ENCODE results near the gene SLC25A13.
"Not testable (repeated sequence)": the region's sequence is repeated elsewhere in the genome, so short reads cannot be mapped to it uniquely, and the experiment has no call there.

The SLC25A13 gene

DNA sequence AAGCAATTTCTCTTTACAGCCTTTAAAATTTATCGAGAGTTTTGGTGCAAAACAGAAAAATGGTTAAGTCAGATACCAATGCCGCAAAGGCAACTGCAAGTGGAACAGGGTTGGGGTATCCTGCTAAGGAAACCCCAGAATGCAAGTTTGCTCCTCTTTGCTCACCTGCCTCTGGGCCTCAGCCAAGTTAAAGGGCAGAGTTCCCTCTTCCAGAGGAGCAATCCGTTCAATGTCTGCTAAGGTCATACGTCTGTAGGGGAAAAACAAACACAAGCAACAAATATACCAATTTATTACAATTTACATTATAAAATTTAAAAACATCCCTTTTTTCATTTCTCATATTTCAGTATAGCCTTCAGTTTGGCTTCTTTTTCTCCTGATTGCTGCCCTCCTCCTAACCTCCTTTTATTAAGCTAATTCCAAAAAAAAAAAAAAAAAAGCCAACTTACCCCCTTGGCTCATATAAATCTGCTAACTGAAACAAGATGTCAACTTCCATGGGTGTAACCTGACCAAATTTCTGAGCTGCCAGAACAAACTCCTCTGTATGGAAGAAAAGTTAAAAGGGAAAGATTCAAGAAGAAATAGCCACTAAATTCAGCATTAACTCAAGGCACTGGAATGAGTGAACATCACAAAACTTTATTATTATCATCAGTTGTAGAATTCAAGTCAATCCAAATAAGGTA is 132.6 kb downstream of the SLC25A13 start:
- no peak for DNase-seq

DNA sequence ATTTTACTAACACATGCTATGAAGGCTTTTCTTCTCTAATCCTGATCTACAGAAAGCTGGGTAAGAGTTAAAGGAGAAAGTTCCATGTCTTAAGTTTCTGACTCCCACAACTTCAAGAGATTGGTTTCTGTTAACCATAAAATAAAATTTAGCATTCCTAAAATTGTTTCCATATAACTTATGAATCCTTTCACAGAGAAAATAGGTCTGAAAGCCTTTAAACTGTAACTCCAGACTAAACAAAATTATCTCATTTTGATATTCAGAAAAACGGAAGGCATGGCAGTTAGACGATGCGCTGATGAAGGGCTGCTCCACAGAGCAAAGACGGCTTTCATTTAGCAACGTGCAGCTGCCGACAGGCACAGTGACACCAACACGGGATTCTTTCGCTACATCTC is 133.3 kb downstream of the SLC25A13 start:
- DNase-seq, result no peak

DNA sequence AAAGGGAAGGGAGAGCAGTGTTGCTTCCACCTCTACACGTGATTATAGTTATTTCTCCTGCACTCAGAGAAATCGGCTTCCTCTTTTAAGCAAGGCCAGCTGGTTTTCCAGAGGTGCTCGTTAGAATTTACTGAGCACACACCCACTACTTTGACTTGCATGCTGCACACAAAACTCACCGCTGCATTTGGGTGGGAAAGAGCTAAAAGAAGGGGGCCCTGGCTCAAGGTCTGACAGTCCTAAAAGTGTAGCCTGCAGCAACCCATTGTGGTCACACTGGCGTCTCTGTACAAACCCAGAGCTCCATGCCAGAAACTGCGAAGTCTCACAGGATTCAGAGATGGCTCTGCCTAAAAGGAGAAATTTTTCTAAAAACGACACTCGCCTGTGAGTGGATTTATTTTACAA is 133.7 kb downstream of the SLC25A13 start:
- peak; percentile 69 for DNase-seq

DNA sequence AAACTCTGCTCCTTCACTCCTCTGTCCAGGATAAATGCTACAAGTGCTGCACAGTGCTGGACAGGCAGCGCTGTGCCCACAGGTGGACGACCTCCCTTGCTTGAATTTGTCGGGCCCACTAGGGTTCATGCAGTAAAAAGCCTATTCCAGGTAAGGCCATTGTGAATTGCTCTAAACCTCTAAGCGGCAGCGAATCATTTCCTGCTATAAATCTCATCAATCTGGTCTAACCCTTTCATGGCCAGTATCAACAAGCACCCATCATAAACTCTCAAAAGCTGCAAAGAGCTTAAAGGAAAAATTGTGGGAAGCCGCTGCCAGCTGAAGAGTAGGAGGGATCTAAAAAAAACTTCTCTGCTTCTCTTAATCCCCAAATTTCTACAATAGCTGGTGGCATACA is 134.2 kb downstream of the SLC25A13 start:
- no peak for DNase-seq

DNA sequence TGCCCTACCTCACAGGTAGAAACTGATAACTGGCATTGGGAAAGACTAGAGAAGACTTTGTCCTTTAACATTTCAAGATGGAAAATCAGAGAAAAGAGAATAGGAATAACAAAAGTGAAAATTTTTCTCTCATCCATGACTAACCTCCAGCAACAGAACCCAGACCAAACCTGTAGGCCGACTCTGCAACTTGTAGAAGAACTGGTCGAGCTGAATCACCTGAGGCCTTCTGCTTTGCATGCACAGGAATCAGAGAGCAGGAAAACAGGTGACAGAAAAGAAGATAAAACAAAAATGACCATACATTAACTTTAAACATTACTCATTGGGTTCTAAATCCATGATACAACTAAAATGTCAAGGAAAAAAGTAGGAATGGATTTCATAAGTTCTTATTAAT is 137.1 kb downstream of the SLC25A13 start:
- DNase-seq, result no peak

DNA sequence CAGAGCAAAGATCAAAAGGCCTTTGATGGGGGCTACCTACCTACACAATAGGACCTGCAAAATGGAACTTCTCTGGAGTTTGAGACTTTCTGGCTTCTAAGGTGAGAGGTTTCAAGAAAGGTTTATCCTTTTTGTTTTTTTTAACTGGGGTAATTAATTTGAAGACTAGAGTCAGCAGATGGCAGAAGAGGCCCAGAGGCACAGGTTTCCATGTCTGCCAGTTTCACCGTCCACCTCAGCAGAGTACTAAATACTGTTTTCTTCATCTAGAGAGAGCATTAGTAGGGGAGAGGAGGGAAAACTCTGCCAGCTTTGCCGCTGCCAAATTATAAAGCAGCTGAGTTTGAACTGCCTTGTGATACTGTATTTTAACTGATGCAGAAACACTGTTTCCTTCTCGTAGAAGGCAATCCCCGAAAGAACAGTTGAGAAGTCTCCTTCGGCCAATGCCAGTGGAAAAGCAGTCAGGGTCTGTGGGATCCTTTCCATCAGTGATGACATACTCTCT is 138.7 kb downstream of the SLC25A13 start:
- no peak for DNase-seq

DNA sequence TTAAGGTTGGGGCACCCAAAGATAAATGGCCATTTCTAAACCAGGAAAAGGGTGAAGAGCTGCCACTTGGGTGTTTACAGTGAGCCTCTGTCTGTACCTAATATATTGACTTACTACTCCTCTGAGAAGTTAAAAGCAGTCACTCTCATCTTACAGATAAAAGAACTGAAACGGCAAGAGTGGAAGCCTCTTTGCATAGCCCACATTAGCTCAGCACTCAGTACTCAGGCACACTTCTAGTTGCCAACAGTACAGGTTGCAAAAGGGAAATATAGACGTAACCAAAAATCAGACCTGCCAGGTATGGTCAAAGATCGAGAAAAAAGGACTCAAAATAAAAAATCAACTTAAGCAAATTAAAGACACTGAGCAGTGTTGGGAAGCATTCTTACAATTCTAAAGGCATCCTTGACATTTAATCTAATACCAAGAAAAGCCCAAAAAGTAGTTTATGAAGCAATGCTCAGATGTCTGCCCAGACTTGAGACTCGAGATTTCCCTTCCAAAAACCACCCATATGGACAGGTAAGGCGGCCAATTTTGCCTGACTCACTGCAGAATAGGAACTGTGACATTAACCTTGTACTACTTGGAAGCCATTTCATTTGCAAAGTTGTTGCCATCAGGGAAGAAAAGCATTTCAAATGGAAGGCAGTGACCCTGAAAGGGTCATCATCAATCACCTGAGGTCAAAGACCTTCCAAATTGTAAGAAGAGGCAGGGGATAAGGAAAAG is 139.3 kb downstream of the SLC25A13 start:
- no peak for DNase-seq

DNA sequence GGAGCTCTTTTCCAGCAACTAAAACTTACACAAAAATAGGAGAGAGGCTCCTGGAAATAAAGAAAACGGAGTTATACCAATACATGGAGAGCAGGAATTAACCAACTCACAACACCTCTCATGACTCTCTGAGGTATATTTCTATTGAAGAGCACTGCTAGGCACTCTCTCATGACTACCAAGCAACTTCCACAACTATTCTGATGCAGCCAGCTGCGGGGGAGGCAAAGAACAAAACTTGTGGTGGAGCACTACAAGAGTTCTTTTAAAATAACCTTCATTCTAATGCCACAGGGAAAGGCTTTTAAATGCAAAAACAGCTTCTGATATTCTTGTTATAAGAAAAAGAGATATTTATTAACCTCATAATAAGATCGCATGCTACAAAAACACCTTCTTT is 140.7 kb downstream of the SLC25A13 start:
- no peak for DNase-seq

DNA sequence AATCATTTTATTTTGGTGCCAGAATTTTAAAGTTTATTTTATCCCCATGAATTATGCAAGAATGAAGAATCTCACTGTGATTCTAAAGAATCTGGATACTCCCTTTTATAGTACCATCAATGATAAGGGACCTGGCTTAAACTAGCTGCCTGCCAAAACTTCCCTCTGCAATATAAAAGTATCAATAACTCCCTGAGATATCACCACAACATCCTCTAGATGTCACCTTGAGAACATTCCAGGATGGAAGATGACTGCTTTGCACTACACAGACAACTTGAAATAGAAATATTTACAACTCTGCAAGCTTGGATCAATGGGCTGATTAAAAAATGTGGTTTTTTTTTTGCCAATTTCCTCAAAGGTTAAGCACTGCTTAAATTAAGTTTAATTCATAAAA is 142.1 kb downstream of the SLC25A13 start:
- no peak for DNase-seq

DNA sequence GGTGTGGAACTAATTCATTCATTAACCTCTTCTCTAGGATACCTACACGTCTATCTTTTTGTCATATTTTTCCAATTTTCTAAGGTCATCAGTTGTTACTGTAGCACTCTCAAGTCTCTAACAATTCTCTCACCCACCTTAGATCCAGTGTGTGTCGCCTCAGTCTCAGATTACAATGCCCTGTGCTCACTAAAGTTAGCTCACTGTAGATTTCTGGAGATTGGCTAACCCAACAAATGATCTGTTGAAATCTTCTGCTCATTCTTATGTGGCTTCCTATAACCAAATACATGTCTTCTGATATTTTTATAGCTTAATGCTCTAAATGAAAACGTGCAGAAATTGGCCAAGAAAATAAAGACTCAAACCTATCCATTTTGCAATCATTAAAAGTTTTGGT is 142.6 kb downstream of the SLC25A13 start:
- DNase-seq, result no peak

DNA sequence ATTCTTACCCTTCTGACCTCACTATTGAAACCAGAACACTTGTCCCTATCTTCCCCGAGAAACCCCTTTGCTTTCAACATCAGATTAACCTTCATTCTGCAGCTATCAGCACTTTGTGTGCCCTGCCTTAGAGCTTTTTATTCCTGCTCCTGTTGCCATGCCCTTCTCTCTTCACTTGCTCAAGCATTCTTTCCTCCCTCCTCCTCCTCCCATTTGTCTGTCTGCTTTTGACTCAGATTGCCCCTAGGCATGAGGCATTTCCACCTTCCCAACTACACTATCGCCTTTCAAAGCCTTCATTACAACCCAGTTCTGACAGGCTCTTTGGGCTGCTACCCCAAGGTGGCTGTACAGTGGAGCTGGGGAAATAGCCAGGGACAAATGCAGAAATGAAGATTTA is 143.3 kb downstream of the SLC25A13 start:
- no peak for DNase-seq

DNA sequence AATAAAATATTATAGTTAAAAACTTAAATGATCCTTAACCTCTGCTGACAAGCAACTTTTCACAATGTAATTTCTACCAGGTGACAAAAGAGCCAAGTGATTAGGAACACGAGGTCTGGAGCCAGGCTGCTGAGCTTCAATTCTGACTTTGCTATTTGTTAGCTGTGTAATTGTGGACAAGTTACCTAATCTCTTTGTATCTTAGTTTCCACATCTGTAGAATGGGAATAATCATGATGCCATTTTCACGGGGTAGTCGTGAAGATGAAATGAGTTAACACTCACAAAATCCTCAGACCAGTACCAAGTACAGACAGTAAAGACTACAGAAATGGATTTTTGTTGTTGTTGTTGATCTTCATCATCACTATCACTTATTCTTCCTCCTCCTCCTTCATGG is 144.5 kb downstream of the SLC25A13 start:
- DNase-seq, result no peak

DNA sequence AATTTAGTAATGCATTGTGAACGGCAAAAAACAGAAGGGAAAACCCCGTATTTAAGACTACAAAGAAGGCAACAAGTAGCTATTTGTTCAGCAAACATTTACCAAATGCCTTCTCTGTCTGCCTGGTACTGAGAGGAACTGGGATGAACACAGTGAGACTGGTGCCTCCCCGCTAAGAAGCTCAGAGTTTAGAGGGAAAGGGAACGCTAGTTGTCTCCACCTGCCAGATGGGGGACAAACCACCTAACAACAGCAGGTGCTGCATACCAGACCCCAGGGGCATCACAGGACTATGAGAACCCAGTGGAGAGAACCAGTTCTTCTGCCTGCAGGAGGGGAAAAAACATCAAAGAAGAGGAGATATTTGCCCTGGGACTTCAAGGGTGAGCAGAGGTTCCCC is 147.1 kb downstream of the SLC25A13 start:
- no peak for DNase-seq

DNA sequence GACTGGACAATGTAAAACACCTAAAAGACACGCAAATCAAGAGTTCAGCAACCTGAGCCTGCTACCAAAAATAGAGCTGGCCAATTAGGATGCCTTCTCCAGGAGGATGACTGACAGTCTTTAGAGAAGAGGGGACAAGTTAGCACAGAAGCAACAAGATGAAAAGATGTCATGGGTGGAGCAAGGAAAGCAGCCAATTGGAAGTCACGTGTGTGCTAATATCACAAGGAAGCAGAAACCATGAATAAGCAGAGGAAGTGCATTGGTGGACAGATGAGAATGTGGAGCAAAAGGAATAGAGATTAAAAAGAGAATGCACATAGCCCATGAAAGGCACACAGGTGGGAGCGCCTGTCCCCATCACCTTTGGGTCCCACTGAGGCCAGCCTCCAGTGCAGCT is 148.1 kb downstream of the SLC25A13 start:
- no peak for DNase-seq

DNA sequence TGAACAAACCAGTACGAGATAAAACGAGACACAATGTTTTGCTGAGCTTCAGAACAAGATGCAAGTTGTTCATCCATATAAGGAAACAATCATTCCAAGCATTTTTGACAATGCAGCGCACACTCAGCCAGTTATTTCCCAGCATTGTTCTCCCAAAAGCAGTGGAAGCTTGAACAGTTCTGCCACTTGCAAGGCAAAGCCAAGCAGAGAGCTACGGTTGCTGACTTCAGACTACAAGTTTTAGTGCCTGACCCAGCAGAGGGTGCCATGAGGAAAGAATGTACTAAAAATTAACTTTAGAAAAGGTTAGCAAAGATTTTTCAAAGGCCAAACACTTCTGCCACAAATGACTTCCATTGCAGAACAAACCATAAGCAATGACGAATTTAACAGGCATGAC is 152.5 kb downstream of the SLC25A13 start:
- no peak for DNase-seq

DNA sequence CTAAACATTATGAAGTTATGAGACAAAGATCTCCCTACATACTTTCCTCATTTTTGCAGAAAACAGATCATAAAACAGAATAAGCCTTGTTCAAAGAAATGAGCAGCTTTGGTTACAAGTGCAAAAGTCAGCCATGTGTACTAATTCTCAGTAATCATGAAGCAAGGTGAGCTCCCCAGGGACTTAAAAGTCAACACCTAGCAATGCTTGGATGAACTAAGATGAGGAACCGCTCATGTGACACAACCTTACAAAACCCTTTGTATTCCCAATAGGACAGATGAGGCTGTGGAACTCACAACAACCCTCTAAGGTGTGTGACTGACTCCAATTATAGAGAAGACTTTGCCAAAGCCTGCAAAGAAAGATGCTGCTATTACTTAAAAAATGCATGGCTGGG is 154.5 kb downstream of the SLC25A13 start:
- no peak for DNase-seq

DNA sequence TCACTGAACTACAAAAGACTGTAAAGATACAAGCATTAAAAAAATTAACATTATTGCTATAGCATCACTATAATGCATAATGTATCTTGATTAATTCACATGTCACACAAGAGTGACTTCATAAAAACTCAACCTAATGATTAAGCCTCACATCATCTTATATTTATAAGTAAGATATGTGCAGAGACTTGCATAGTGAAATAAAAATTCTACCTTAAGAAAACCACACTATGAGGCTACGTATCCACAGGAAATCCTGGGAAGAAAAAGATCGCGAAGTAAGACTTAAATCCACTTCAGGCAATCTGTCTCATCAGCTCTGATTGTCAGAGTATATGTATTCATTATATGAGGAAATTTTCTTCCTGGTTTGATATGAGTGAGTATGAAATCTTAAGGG is 160.0 kb downstream of the SLC25A13 start:
- DNase-seq, result no peak

DNA sequence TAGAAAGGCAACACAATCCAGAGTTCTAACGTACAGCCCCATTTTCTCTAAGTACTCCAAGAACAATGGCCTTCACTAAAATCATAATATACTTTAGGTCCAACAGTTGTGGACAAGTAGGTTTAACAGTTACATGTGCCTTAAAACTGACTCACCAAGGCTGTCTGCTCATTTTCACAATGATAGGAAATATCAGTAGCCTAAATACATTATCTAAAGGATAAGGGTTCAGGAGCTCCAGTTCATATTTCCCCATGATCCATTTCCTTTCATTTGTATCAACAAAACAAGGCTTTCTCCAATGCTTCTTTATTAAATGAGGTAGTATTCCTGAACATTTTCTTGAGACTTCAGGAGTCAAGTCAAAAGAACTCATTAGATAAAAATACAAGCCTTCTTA is 164.0 kb downstream of the SLC25A13 start:
- DNase-seq, result no peak

DNA sequence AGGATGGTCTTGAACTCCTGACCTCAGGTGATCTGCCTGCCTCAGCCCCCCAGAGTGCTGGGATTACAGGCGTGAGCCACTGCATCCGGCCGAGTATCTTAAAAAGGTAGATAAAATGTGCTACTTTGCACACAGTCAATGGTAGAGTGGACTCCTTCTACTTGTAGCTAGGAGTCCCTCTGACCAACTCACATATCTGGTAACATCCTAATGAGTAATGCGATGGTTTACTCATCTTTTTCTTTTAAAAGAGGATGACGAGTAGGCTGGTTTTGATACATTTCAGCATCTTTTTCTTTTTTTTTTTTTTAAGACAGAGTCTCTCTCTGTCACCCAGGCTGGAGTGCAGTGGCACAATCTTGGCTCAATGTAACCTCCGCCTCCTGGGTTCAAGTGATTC is 167.4 kb downstream of the SLC25A13 start:
- not testable (repeated sequence) for DNase-seq

DNA sequence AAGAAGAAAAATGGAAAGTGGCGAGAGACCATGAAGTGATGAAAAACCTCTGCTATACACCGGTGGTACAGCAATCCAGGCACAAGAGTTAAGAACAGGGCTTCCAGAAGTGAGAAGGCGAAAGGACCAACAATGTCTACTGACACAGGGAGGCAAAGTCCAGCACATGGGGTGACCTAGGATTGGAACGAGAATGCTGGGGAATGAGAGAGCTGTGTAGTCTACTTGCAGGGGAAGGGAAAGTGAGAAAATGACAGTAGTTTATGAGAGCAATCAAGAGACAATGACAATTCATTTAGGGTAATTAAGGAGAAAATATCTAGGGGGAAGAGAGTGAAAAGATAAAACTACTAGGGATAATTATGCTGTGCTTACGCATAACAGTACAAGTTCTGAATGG is 169.2 kb downstream of the SLC25A13 start:
- DNase-seq, result no peak

DNA sequence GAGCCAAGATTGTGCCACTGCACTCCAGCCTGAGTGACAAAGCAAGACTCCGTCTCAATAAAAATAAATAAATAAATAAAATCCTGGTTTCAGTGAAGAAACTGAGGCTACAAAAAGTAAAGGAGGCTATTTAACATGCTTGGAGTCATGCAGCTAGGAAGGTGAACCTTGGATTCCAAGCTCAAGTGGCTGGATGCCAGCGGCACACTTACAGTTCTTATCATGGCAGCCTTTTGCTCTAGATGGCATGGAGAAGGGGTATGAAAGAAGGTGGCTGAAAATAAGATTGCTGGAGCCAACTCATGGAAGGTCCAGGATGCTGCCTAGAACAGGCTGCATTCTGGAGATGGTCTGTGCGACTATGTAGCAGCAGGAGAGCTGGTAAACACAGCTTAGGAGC is 170.0 kb downstream of the SLC25A13 start:
- DNase-seq, result no peak

DNA sequence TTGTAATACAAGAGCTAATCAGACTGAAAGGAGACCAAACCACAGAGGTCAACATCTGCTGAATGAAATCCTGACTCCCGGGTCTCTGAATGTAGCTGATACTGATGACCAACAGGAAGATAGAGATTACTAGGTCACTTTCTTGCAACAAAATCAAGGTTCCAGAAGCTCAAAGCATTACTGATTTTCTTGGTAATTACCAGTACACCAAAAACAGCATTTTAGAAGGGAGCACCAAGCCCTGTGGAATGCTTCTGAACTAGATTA is 177.7 kb downstream of the SLC25A13 start:
- no peak for DNase-seq

DNA sequence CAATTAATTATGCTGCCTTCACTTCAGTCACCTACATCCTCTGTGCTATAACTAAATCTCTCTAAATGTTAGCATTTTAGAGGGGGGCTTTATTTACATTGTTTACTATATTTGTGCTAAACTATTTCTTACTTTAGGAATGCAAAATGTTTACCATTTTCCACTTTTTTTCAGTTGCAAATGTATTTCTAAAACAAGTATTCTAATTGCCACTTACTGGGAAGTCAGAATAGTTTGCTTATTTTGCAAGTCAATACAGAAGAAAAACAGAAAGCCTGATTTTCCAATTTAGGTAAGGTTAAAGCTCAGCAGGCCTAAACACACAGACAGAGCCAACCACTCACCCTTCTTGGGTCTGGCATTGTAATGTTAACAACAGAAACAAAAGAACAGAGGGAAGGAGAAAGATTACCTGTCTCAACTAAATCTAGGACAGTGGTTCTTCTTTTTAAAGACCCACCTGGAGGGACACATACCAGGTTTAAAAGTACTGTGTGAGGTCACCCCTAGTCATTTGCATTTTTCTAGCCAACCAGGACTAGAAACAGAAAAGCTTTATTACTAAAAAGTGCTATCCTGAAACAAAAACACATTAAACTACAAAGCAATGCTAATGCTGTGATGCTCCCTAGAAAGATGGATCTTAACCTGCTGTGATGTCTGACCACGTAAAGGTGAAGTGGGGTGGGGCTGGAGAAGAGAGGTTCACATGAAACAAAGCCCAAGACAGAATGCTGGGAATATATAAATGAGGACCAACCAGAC is 178.2 kb downstream of the SLC25A13 start:
- DNase-seq, result no peak

DNA sequence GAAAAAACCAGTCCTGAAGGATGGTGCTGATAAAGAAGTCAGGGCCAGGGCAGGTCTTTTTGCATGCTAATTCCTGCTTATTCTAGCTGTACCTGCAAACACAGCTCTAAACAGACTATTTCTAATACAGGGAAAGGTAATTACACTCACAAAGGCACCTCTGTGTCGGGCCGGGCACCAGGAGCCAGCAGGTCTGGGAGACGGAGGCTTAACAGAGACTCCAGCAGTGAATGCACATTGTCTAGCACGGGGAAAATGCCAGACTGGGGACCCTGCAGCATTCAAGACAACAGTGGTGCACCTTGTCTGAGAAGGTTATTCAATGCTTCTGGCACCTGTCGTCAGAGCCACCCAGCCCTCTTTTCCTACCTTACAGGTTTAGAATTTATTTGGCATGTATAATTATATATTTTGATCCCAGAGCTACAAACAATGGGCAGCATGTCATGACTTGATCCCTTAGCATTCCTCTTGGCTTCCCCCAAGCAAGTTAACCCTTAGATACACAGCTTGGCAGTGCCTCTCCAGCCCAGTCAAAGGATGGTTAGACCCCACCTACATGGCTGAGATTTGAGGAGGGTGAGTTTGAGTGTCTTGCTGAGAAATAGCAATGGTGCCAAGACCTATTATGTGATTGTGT is 185.2 kb downstream of the SLC25A13 start:
- no peak for DNase-seq
